ENCODE data around the gene IL21.

The IL21 gene

GRCh38 chr4:122603156-122603574 lies 17.7 kb downstream of the IL21 start:
- no peak overlapping the region for H3K4me3 ChIP-seq (ENCODE audit: low read depth, low read length)
- TF ChIP-seq, protein P1, sequence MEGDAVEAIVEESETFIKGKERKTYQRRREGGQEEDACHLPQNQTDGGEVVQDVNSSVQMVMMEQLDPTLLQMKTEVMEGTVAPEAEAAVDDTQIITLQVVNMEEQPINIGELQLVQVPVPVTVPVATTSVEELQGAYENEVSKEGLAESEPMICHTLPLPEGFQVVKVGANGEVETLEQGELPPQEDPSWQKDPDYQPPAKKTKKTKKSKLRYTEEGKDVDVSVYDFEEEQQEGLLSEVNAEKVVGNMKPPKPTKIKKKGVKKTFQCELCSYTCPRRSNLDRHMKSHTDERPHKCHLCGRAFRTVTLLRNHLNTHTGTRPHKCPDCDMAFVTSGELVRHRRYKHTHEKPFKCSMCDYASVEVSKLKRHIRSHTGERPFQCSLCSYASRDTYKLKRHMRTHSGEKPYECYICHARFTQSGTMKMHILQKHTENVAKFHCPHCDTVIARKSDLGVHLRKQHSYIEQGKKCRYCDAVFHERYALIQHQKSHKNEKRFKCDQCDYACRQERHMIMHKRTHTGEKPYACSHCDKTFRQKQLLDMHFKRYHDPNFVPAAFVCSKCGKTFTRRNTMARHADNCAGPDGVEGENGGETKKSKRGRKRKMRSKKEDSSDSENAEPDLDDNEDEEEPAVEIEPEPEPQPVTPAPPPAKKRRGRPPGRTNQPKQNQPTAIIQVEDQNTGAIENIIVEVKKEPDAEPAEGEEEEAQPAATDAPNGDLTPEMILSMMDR (IDR thresholded peaks at IDR 0.05; ENCODE audit: low read depth, low read length), result no peak

DNA sequence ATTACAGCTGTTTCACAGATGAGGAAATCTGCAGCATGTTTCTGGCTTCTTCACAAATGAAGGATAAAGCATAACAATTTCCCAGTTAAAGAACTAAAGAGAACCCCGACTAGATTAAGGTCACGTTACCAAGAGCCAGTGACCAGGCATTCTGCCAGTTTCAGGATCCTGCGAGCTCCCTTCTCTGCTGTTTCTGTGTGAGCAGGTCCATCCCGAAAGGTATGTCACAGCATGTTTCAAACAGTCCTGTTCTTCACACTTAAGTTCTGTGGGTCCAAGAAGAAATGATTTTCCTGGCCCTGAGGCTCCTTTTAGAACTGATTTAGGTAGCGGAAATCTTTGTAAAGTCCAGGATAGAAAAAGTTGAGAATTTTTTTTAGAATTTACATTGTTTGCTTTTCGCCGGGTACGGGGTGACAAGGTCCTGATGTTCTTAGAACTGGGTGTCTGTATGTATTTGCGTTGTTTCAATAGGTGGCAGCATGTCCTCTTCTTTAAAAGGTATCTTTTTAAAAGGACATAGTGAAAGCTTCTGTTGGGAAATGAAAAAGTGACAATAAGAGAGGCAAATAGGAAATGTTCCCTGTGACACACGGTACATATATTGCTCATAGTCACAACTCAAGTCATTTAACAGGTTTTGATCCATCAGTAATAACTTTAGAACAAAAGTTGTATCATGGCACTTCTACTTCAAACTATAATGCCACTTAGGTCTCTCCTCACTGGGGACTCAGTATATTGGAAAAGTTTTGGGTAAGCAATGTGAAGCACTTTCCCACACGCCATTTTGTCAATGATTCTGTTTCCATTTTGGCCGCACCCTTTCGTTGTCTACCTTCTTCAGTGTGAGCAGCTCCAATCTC lies 18.4 kb downstream of the IL21 start:
- H3K4me3 ChIP-seq (ENCODE audit: low read depth, low read length), result 0 out of 2 replicates have a peak overlapping the region, but pooled peaks have one; percentile 0
- TF ChIP-seq, protein P1 (IDR thresholded peaks at IDR 0.05; ENCODE audit: low read depth, low read length), result peak; percentile 13; the same call in 1 of the 2 replicates

- TF ChIP-seq, protein P1 (IDR thresholded peaks at IDR 0.05; ENCODE audit: low read depth, low read length), result no peak
- no peak overlapping the region for H3K4me3 ChIP-seq (ENCODE audit: low read depth, low read length)
Measured at GRCh38 chr4:122591196-122591595, 29.7 kb downstream of the IL21 start.

GRCh38 chr4:122588453-122589238 lies 32.2 kb downstream of the IL21 start:
- H3K4me3 ChIP-seq (ENCODE audit: low read depth, low read length), result no peak overlapping the region
- TF ChIP-seq, protein P1 (IDR thresholded peaks at IDR 0.05; ENCODE audit: low read depth, low read length), result no peak

DNA sequence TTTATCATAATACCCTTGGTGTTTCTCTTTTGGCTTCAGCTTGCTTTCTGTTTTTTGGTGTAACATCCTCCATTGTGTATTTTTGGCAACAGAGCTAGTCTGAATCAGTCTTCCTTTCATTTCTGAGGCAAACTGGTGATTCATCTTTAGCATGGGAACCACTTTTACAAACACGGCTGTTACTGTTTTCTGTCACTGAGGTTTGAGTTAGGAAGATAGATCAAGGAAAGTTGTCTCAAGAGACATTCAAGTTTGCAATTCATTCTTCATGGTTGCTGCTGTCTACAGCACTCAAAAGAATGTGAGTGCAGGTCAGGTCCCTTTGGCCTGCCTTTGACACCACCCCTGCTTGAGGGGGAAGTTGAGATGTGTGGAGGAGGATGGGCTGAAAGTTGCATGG lies 36.3 kb downstream of the IL21 start:
- TF ChIP-seq, protein P1 (IDR thresholded peaks at IDR 0.05; ENCODE audit: low read depth, low read length), result no peak
- no peak overlapping the region for H3K4me3 ChIP-seq (ENCODE audit: low read depth, low read length)

GRCh38 chr4:122583906-122584305 lies 37.0 kb downstream of the IL21 start:
- H3K4me3 ChIP-seq (ENCODE audit: low read depth, low read length), result no peak overlapping the region
- TF ChIP-seq, protein P1 (IDR thresholded peaks at IDR 0.05; ENCODE audit: low read depth, low read length), result no peak

Measured in WI38 (cell line).